HG02973 (cell line): ENCODE measurements around the gene GNA14.

Experiments
- ATAC-seq: cut with Tn5 transposase; IDR thresholded peaks from one replicate; pipeline ENCODE4 v1.9.1; 2021; ENCODE audit warnings: moderate library complexity; ENCODE audit not compliant: unreplicated experiment

Gene GNA14

GRCh38 chr9:77543131-77543822 lies 104.8 kb downstream of the GNA14 start:
- no peak for ATAC-seq

- no peak for ATAC-seq
These were observed 106.5 kb downstream of the GNA14 start for GRCh38 chr9:77541600-77541999.

GRCh38 chr9:77541055-77541454 lies 107.1 kb downstream of the GNA14 start:
- no peak for ATAC-seq

- ATAC-seq = no peak
These were observed 113.6 kb downstream of the GNA14 start for GRCh38 chr9:77534376-77535057.

GRCh38 chr9:77533671-77534070 lies 114.5 kb downstream of the GNA14 start:
- no peak for ATAC-seq

GRCh38 chr9:77532607-77533006 lies 115.5 kb downstream of the GNA14 start:
- ATAC-seq = no peak

GRCh38 chr9:77531400-77531799 lies 116.7 kb downstream of the GNA14 start:
- no peak for ATAC-seq

- no peak for ATAC-seq
These were observed 124.2 kb downstream of the GNA14 start for GRCh38 chr9:77523891-77524290.

GRCh38 chr9:77521091-77521490 lies 127.0 kb downstream of the GNA14 start:
- no peak for ATAC-seq

- no peak for ATAC-seq
These were observed 129.4 kb downstream of the GNA14 start for GRCh38 chr9:77518688-77519087.

GRCh38 chr9:77516781-77517180 lies 131.3 kb downstream of the GNA14 start:
- ATAC-seq = no peak

GRCh38 chr9:77514886-77515711 lies 133.0 kb downstream of the GNA14 start:
- no peak for ATAC-seq

GRCh38 chr9:77513457-77513856 lies 134.7 kb downstream of the GNA14 start:
- ATAC-seq = no peak

GRCh38 chr9:77512876-77513275 lies 135.2 kb downstream of the GNA14 start:
- no peak for ATAC-seq

- ATAC-seq = no peak
These were observed 136.6 kb downstream of the GNA14 start for GRCh38 chr9:77511525-77511924.

GRCh38 chr9:77510666-77511065 lies 137.5 kb downstream of the GNA14 start:
- no peak for ATAC-seq

- ATAC-seq = no peak
These were observed 139.7 kb downstream of the GNA14 start for GRCh38 chr9:77508396-77508795.

GRCh38 chr9:77507212-77507961 lies 140.7 kb downstream of the GNA14 start:
- ATAC-seq = no peak

- no peak for ATAC-seq
These were observed 142.9 kb downstream of the GNA14 start for GRCh38 chr9:77505232-77505631.

- ATAC-seq = no peak
These were observed 145.6 kb downstream of the GNA14 start for GRCh38 chr9:77502568-77502967.

GRCh38 chr9:77498891-77499290 lies 149.2 kb downstream of the GNA14 start:
- no peak for ATAC-seq
